Measurements from ENCODE around the gene NT5C2. TPM values are rescaled to one million over a fixed set of nuclear protein-coding genes. Genes with fewer than 3 reads are reported as not detected.
A peak's percentile ranks its signal among the peaks of the same experiment; 100 is the strongest.

Gene NT5C2
- total and polyA plus RNA-seq, 2 of the 4 experiments (the other 2 are of a cell fraction): 60.0 to 65.1 TPM

GRCh38 chr10:103111031-103111917, 81.8 kb downstream of the NT5C2 start:
- intact Hi-C loops (cut with micrococcal nuclease) (loop anchor here (5.0 kb wide), 2 partner anchors 36 to 76 kb away; no protein-coding TSS in a partner anchor), dilution Hi-C loops (cut with HindIII; ENCODE audit: low sequenced_read_pairs, unreplicated experiment) (no loop called here), in situ Hi-C loops (cut with MboI; ENCODE audit: low sequenced_read_pairs) (no loop called here)
- peaks cover 21% of the 10 kb centered on the region; the same call in 1 of the 2 replicates for H4K20me1 ChIP-seq (ENCODE audit: insufficient read depth, low read length)
- H3K4me2 ChIP-seq (ENCODE audit: low read depth, low read length): no peak overlapping the region
- WGBS, 2 experiments (ENCODE audit: extremely low coverage in 2 of 2, insufficient read length in 1 of 2): no CpG with 5 or more reads among the region's 2 CpGs
- no peak overlapping the region for H3K18ac ChIP-seq (ENCODE audit: low read depth, low read length)
- no peak overlapping the region for H2BK20ac ChIP-seq (ENCODE audit: low read depth, low read length)
- no peak overlapping the region for H2AFZ ChIP-seq (replicated peaks; ENCODE audit: low read length, poor library complexity)
- H3K27me3 ChIP-seq (ENCODE audit: control insufficient read depth, insufficient read depth, low read length): no peaks in the 10 kb centered on the region
- no peak overlapping the region for H2AK9ac ChIP-seq (replicated peaks; ENCODE audit: low read depth, low read length, poor library complexity)
- POLR2A ChIA-PET (ENCODE audit: unreplicated experiment): no interaction called here
- DNase-seq (peak; percentile 44), ATAC-seq (ENCODE audit: low read depth) (peak; percentile 86)
- H3K4me3 ChIP-seq (ENCODE audit: insufficient read depth, low read depth, low read length): no peak overlapping the region
- H3K9me1 ChIP-seq (ENCODE audit: insufficient read depth, low read length): no peaks in the 10 kb centered on the region; the same call in 1 of the 2 replicates
- no peak overlapping the region for H4K5ac ChIP-seq (ENCODE audit: low read depth, low read length)
- no peak overlapping the region for H3K9ac ChIP-seq (ENCODE audit: low read depth, low read length)
- H2BK15ac ChIP-seq (ENCODE audit: low read depth, low read length): no peak overlapping the region
- TF ChIP-seq RAD21 (IDR thresholded peaks at IDR 0.05; ENCODE audit: low read length): no peak
- TF ChIP-seq SMC3 (IDR thresholded peaks at IDR 0.05; ENCODE audit: low read depth, low read length): no peak
- no peak for TF ChIP-seq MAFK (IDR thresholded peaks at IDR 0.05; ENCODE audit: low read depth, low read length)
- no peak for TF ChIP-seq RCOR1 (IDR thresholded peaks at IDR 0.05; ENCODE audit: insufficient replicate concordance, low read length)
- no peak for TF ChIP-seq USF2 (IDR thresholded peaks at IDR 0.05; ENCODE audit: low read depth, low read length)
- TF ChIP-seq POLR2A (IDR thresholded peaks at IDR 0.05; ENCODE audit: low read depth, low read length): no peak
- TF ChIP-seq BHLHE40 (IDR thresholded peaks at IDR 0.05; ENCODE audit: low read depth, low read length): no peak
- H4K8ac ChIP-seq (ENCODE audit: low read depth in 2 of 2, low read length in 2 of 2): no peak overlapping the region
- H3K27ac ChIP-seq (ENCODE audit: insufficient read depth, low read length): no peak overlapping the region
- no peaks in the 10 kb centered on the region for H3K9me3 ChIP-seq (ENCODE audit: control insufficient read depth, insufficient read depth, low read length)
- no peak overlapping the region for H3K56ac ChIP-seq (ENCODE audit: extremely low read depth, insufficient read depth, low read length)
- H3K4ac ChIP-seq (ENCODE audit: low read depth, low read length): no peak overlapping the region
- peaks cover 13 to 56% of the 10 kb centered on the region in 2 experiments for H3K79me1 ChIP-seq (ENCODE audit: low read depth in 1 of 2, low read length in 2 of 2)
- no peak overlapping the region for H3K23ac ChIP-seq (ENCODE audit: low read depth, low read length)
- CTCF ChIA-PET: interaction anchor here (1.4 kb wide), 1 partner anchor 86 kb away, joined by 3 read pairs; no protein-coding TSS in a partner anchor
- H3K4me1 ChIP-seq (ENCODE audit: control insufficient read depth, insufficient read depth, low read length): peaks cover 3% of the 10 kb centered on the region; the same call in 1 of the 2 replicates
- H2BK120ac ChIP-seq (ENCODE audit: low read depth, low read length): no peak overlapping the region
- no peak overlapping the region for H2AK5ac ChIP-seq (ENCODE audit: low read depth, low read length)
- H2BK5ac ChIP-seq (ENCODE audit: low read depth, low read length, poor library complexity, severe bottlenecking): no peak overlapping the region
- no peak overlapping the region for H4K91ac ChIP-seq (ENCODE audit: insufficient read depth, low read depth, low read length)
- peaks cover 1% of the 10 kb centered on the region; the same call in 1 of the 2 replicates for H3K36me3 ChIP-seq (ENCODE audit: control insufficient read depth, insufficient read depth, low read length)
- no TSS peak for BruUV-seq (replicated peaks)
- no peak overlapping the region for H3K14ac ChIP-seq (replicated peaks; ENCODE audit: low read depth, low read length)

Data from IMR-90 (cell line).